Lung (tissue), 12 donors: Measurements from ENCODE around the gene EMP3. TPM values are rescaled to one million over a fixed set of nuclear protein-coding genes. Genes with fewer than 3 reads are reported as not detected.

Source experiments
- ATAC-seq: fragments of 200-7000 bp; cut with Tn5 transposase; one replicate; pipeline ENCODE4 v1.9.1; 2020; ENCODE audit warnings: moderate number of reproducible peaks; ENCODE audit not compliant: insufficient read depth, low FRiP score
- DNase-seq, 3 donors: peaks; one replicate each; pipeline ENCODE4 v3.0.0-alpha.2; 2013 to 2017
- H3K27ac ChIP-seq, 2 donors: one replicate each; pipeline ENCODE4 v1.5.1; 2013; ENCODE audit warnings: mild to moderate bottlenecking in 2 of 2, moderate library complexity in 2 of 2, control low read depth in 1 of 2, inconsistent platforms in 1 of 2, low read depth in 1 of 2, low read length in 1 of 2
- H3K27me3 ChIP-seq, 3 donors: one replicate each; pipeline ENCODE4 v1.5.1; 2013; ENCODE audit warnings: low read length in 2 of 3; ENCODE audit not compliant: control insufficient read depth in 3 of 3, insufficient read depth in 3 of 3
- H3K36me3 ChIP-seq, 4 donors: one replicate each; pipeline ENCODE4 v1.5.1; 2013; ENCODE audit warnings: low read length in 4 of 4, mild to moderate bottlenecking in 1 of 4, moderate library complexity in 1 of 4; ENCODE audit not compliant: control insufficient read depth in 4 of 4, insufficient read depth in 4 of 4
- H3K4me1 ChIP-seq, 5 donors: one replicate each; pipeline ENCODE4 v1.5.1; 2013; ENCODE audit warnings: low read length in 5 of 5, mild to moderate bottlenecking in 2 of 5, moderate library complexity in 1 of 5; ENCODE audit not compliant: control insufficient read depth in 5 of 5, insufficient read depth in 5 of 5
- H3K4me3 ChIP-seq: one replicate; pipeline ENCODE4 v1.5.1; 2013; ENCODE audit warnings: mild to moderate bottlenecking, control low read depth, moderate library complexity
- H3K9ac ChIP-seq, 2 donors: one replicate each; pipeline ENCODE4 v1.5.1; 2013; ENCODE audit warnings: low read length in 2 of 2, control low read depth in 1 of 2; ENCODE audit not compliant: insufficient read depth in 1 of 2
- H3K9me3 ChIP-seq, 4 donors: one replicate each; pipeline ENCODE4 v1.5.1; 2013; ENCODE audit warnings: low read length in 3 of 4, mild to moderate bottlenecking in 1 of 4, moderate library complexity in 1 of 4; ENCODE audit not compliant: control insufficient read depth in 4 of 4, insufficient read depth in 3 of 4
- CTCF ChIP-seq: IDR thresholded peaks from 2 replicates; pipeline ENCODE4 v1.5.1; 2012; ENCODE audit warnings: mild to moderate bottlenecking; ENCODE audit errors: control extremely low read depth, extremely low read depth
- WGBS, 2 donors: extraction: QIAGEN DNeasy Blood & Tissue Kit; methylation state at CpG; one replicate each; pipeline ENCODE4 v1.1.7; 2013; 5-methylcytosine and 5-hydroxymethylcytosine counted together
- polyA plus RNA-seq, 2 donors: library from polyadenylated mRNA; stranded (reverse); fragments of 200-250 nt; gene quantifications; one replicate each; pipeline ENCODE4 v1.2.1, GENCODE V29; 2013
- total RNA-seq, 2 donors: library from RNA; depleted of rRNA in 1 of 2; stranded (reverse); fragments of >200 nt in 1 of 2; gene quantifications; one replicate each; pipeline ENCODE4 v1.2.1, GENCODE V29; 2014 to 2021
- donor health status: control.
- donor health status: control.
- donor health status: Bipolar disorder and iron deficiency.
- donor health status: healthy.
- donor health status: DM: yes; HTN: yes; CAD: no.

EMP3 gene
- total and polyA plus RNA-seq, 4 donors = 36.9 to 276 (median 223) TPM

GRCh38 chr19:48332662-48333466 lies 7.5 kb downstream of the EMP3 start:
- ATAC-seq = peak; percentile 75
- peak overlapping the region; percentile 74 to 93 for H3K27ac ChIP-seq
- no peaks in the 10 kb centered on the region for H3K27me3 ChIP-seq
- H3K9me3 ChIP-seq = no peaks in the 10 kb centered on the region
- no peak for TF ChIP-seq CTCF
- peaks cover 0 to 25% (median 6%) of the 10 kb centered on the region in 5 donors for H3K4me1 ChIP-seq
- peaks cover 0 to 13% (median 3%) of the 10 kb centered on the region in 4 donors for H3K36me3 ChIP-seq
- H3K4me3 ChIP-seq = peak overlapping the region; percentile 20
- peak; percentile 96 to 99 (median 98) for DNase-seq
- H3K9ac ChIP-seq = peak overlapping the region in 1 of 2 donors; percentile 48
- WGBS, 2 donors = 1% methylated on average over 25 of the region's 25 CpGs

- no peaks in the 10 kb centered on the region for H3K27me3 ChIP-seq
- no peaks in the 10 kb centered on the region for H3K9me3 ChIP-seq
- peak; percentile 85 for ATAC-seq
- H3K9ac ChIP-seq = peak overlapping the region in 1 of 2 donors; percentile 48
- DNase-seq = peak; percentile 91 to 94 (median 92)
- 4 to 5% methylated on average over 40 to 54 of the region's 54 CpGs for WGBS, 2 donors
- H3K27ac ChIP-seq = peak overlapping the region; percentile 74 to 93
- peak overlapping the region; percentile 20 for H3K4me3 ChIP-seq
- H3K4me1 ChIP-seq = peaks cover 0 to 25% (median 6%) of the 10 kb centered on the region in 5 donors
- H3K36me3 ChIP-seq = peaks cover 0 to 9% (median 3%) of the 10 kb centered on the region in 4 donors
- peak; percentile 96 for TF ChIP-seq CTCF
Measured at GRCh38 chr19:48333467-48334384, 8.4 kb downstream of the EMP3 start.

- Histone ChIP-seq H3K4me1 (peaks cover 0 to 4% (median 0%) of the 10 kb centered on the region in 5 donors), H3K9ac (no peak overlapping the region), H3K36me3 (peaks cover 0 to 2% (median 0%) of the 10 kb centered on the region in 4 donors), H3K27ac (no peak overlapping the region), H3K9me3 (no peaks in the 10 kb centered on the region), H3K4me3 (no peak overlapping the region), H3K27me3 (no peaks in the 10 kb centered on the region)
- no peak for DNase-seq
- 95 to 97% methylated on average over 14 of the region's 14 CpGs for WGBS, 2 donors
- no peak for TF ChIP-seq CTCF
- ATAC-seq = no peak
Measured at GRCh38 chr19:48338253-48338755, 13.0 kb downstream of the EMP3 start.
